Spleen (tissue), 7 donors: Measurements from ENCODE around the gene CDK14.

ENCODE experiments used
- POLR2A ChIP-seq, 3 donors: fragments of 450-650 bp; IDR thresholded peaks; one replicate each; pipeline ENCODE4 v1.5.1; 2017; ENCODE audit warnings: antibody characterized with exemption in 3 of 3, mild to moderate bottlenecking in 1 of 3
- POLR2AphosphoS5 ChIP-seq, 3 donors: sonication (generic); formaldehyde crosslinking; IDR thresholded peaks; one replicate each; pipeline ENCODE4 v1.5.1; 2017; ENCODE audit warnings: antibody characterized with exemption in 3 of 3
- TF ChIP-seq, protein P1 (sequence below), 11 experiments: fragments of 200-600 bp in 7 of 11; fragments of 450-650 bp in 4 of 11; sonication (generic) in 4 of 11; IDR thresholded peaks in 8 of 11; conservative IDR thresholded peaks in 3 of 11; 1 replicate in 7 of 11; 2 replicates in 4 of 11; pipeline versions ENCODE4 v1.4.0 to v1.8.0; 2016 to 2021; ENCODE audit warnings: antibody characterized with exemption in 11 of 11, inconsistent platforms in 4 of 11, mild to moderate bottlenecking in 1 of 11
- donor health status: DM: no; HTN: no; CAD: no; lungs with moderate emphysema.
- donor health status: DM: no; HTN: no; CAD: no.
- donor health status: DM: no; HTN: no; CAD: no.

GRCh38 chr7:90595342-90595800, 750 bp upstream of the CDK14 start:
- TF ChIP-seq, protein P1, sequence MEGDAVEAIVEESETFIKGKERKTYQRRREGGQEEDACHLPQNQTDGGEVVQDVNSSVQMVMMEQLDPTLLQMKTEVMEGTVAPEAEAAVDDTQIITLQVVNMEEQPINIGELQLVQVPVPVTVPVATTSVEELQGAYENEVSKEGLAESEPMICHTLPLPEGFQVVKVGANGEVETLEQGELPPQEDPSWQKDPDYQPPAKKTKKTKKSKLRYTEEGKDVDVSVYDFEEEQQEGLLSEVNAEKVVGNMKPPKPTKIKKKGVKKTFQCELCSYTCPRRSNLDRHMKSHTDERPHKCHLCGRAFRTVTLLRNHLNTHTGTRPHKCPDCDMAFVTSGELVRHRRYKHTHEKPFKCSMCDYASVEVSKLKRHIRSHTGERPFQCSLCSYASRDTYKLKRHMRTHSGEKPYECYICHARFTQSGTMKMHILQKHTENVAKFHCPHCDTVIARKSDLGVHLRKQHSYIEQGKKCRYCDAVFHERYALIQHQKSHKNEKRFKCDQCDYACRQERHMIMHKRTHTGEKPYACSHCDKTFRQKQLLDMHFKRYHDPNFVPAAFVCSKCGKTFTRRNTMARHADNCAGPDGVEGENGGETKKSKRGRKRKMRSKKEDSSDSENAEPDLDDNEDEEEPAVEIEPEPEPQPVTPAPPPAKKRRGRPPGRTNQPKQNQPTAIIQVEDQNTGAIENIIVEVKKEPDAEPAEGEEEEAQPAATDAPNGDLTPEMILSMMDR (IDR thresholded peaks at IDR 0.05 in 8 of 11, conservative IDR thresholded peaks at IDR 0.05 in 3 of 11) = no peak
- TF ChIP-seq POLR2AphosphoS5 (IDR thresholded peaks at IDR 0.05) (no peak), POLR2A (IDR thresholded peaks at IDR 0.05) (no peak)
